Left lung (tissue), 10 donors: Measurements from ENCODE around the gene OR51B4. TPM values are rescaled to one million over a fixed set of nuclear protein-coding genes. Genes with fewer than 3 reads are reported as not detected.

ENCODE experiments used
- ATAC-seq: fragments of 200-7000 bp; cut with Tn5 transposase; one replicate; pipeline ENCODE4 v1.9.1; 2020; ENCODE audit warnings: moderate library complexity
- DNase-seq, 4 donors: peaks; one replicate each; pipeline ENCODE4 v3.0.0-alpha.2; 2013 to 2020
- H3K27ac ChIP-seq, 2 donors: fragments of 200-600 bp; sonication (generic) in 1 of 2; one replicate each; pipeline versions ENCODE4 v1.5.0 to v1.8.0; 2020 to 2021
- H3K27me3 ChIP-seq, 2 donors: fragments of 200-600 bp; sonication (generic) in 1 of 2; one replicate each; pipeline versions ENCODE4 v1.5.0 to v1.8.0; 2020 to 2021
- H3K36me3 ChIP-seq, 2 donors: fragments of 200-600 bp; sonication (generic) in 1 of 2; one replicate each; pipeline versions ENCODE4 v1.5.0 to v1.8.0; 2020 to 2021
- H3K4me1 ChIP-seq, 2 donors: fragments of 200-600 bp; one replicate each; pipeline ENCODE4 v1.8.0; 2021
- H3K4me3 ChIP-seq, 2 donors: fragments of 200-600 bp; sonication (generic) in 1 of 2; one replicate each; pipeline versions ENCODE4 v1.5.0 to v1.8.0; 2020 to 2021; ENCODE audit warnings: mild to moderate bottlenecking in 1 of 2
- H3K9me3 ChIP-seq, 2 donors: fragments of 200-600 bp; sonication (generic) in 1 of 2; one replicate each; pipeline versions ENCODE4 v1.5.0 to v1.8.0; 2020 to 2021
- CTCF ChIP-seq, 2 donors: fragments of 200-600 bp; sonication (generic) in 1 of 2; IDR thresholded peaks; one replicate each; pipeline versions ENCODE4 v1.5.0 to v1.8.0; 2021; ENCODE audit warnings: antibody characterized with exemption in 2 of 2
- intact Hi-C, 2 donors: fragments of 100-400 bp; cut with DNase I; formaldehyde crosslinking; loops; one replicate each; pipeline versions ENCODE4 v1.11.2 to v1.14.2; 2022
- polyA plus RNA-seq, 6 donors: library from polyadenylated mRNA; unstranded; fragments of 120-200 nt; gene quantifications; one replicate each; pipeline ENCODE4 v1.2.1, GENCODE V29; 2013; ENCODE audit not compliant: insufficient read length in 6 of 6
- total RNA-seq, 2 donors: library from RNA; stranded (reverse); fragmentation: NEBNext Ultra II Directional; extraction: Animal tissue kit (Norgen Biotek cat#: 25700); gene quantifications; one replicate each; pipeline ENCODE4 v1.2.1, GENCODE V29; 2021
- donor health status: DM: no; HTN: yes; CAD: no.
- donor health status: DM: no; HTN: no; CAD: no.

Gene OR51B4
- total and polyA plus RNA-seq, 8 donors: 0.35 to 0.58 (median 0.53) TPM; not detected in 3

GRCh38 chr11:5283882-5284281 lies 17.9 kb downstream of the OR51B4 start:
- no peak overlapping the region for H3K4me3 ChIP-seq
- no peak for ATAC-seq
- intact Hi-C loops: no loop called here

GRCh38 chr11:5283086-5283485 lies 18.7 kb downstream of the OR51B4 start:
- no peaks in the 10 kb centered on the region for H3K9me3 ChIP-seq
- ATAC-seq (no peak), DNase-seq (no peak)
- H3K36me3 ChIP-seq: no peaks in the 10 kb centered on the region
- no peaks in the 10 kb centered on the region for H3K4me1 ChIP-seq
- intact Hi-C loops: no loop called here
- H3K27me3 ChIP-seq: no peaks in the 10 kb centered on the region
- TF ChIP-seq CTCF (IDR thresholded peaks at IDR 0.05): no peak
- H3K27ac ChIP-seq: no peak overlapping the region
- no peak overlapping the region for H3K4me3 ChIP-seq

More at GRCh38 chr11:5283882-5284281, 17.9 kb downstream of the OR51B4 start:
- Histone ChIP-seq H3K4me1 (no peaks in the 10 kb centered on the region), H3K27ac (no peak overlapping the region), H3K27me3 (no peaks in the 10 kb centered on the region), H3K9me3 (no peaks in the 10 kb centered on the region), H3K36me3 (no peaks in the 10 kb centered on the region)
- DNase-seq: no peak
- no peak for TF ChIP-seq CTCF (IDR thresholded peaks at IDR 0.05)

- H3K9me3 ChIP-seq: no peaks in the 10 kb centered on the region
- intact Hi-C loops: no loop called here
- ATAC-seq: no peak
- H3K4me3 ChIP-seq: no peak overlapping the region
- no peak overlapping the region for H3K27ac ChIP-seq
- no peak for DNase-seq
- no peak for TF ChIP-seq CTCF (IDR thresholded peaks at IDR 0.05)
- H3K36me3 ChIP-seq: no peaks in the 10 kb centered on the region
- no peaks in the 10 kb centered on the region for H3K27me3 ChIP-seq
- H3K4me1 ChIP-seq: no peaks in the 10 kb centered on the region
Observed at GRCh38 chr11:5282628-5283027, 19.1 kb downstream of the OR51B4 start.

GRCh38 chr11:5281596-5281995 lies 20.1 kb downstream of the OR51B4 start:
- Histone ChIP-seq H3K4me1 (no peaks in the 10 kb centered on the region), H3K36me3 (no peaks in the 10 kb centered on the region), H3K4me3 (no peak overlapping the region), H3K27ac (no peak overlapping the region), H3K27me3 (no peaks in the 10 kb centered on the region), H3K9me3 (no peaks in the 10 kb centered on the region)
- no peak for TF ChIP-seq CTCF (IDR thresholded peaks at IDR 0.05)
- intact Hi-C loops: no loop called here
- ATAC-seq: no peak
- no peak for DNase-seq

GRCh38 chr11:5280582-5281102 lies 21.1 kb downstream of the OR51B4 start:
- Histone ChIP-seq H3K36me3 (no peaks in the 10 kb centered on the region), H3K4me3 (no peak overlapping the region), H3K9me3 (no peaks in the 10 kb centered on the region), H3K4me1 (no peaks in the 10 kb centered on the region), H3K27ac (no peak overlapping the region), H3K27me3 (no peaks in the 10 kb centered on the region)
- peak; percentile 71 for ATAC-seq
- DNase-seq: peak in 2 of 4 donors; percentile 40 to 63
- TF ChIP-seq CTCF (IDR thresholded peaks at IDR 0.05): no peak
- intact Hi-C loops: no loop called here
